ENCODE data around the gene JPT1. TPM values are rescaled to one million over a fixed set of nuclear protein-coding genes. Genes with fewer than 3 reads are reported as not detected.

The JPT1 gene
- total and polyA plus RNA-seq, 4 donors, result 35.1 to 140 (median 97.1) TPM

GRCh38 chr17:75125984-75126383 lies 28.3 kb downstream of the JPT1 start:
- no peak overlapping the region for H3K4me3 ChIP-seq
- H3K27me3 ChIP-seq (ENCODE audit: control insufficient read depth in 3 of 3, insufficient read depth in 3 of 3, low read length in 2 of 3), result no peaks in the 10 kb centered on the region
- no peak for TF ChIP-seq CTCF (IDR thresholded peaks at IDR 0.05; ENCODE audit: control extremely low read depth, extremely low read depth)
- WGBS, 2 donors, result 33 to 46% methylated on average over 3 of the region's 3 CpGs
- no peak overlapping the region for H3K9ac ChIP-seq (ENCODE audit: insufficient read depth in 1 of 2, low read length in 2 of 2)
- H3K4me1 ChIP-seq (ENCODE audit: control insufficient read depth in 5 of 5, insufficient read depth in 5 of 5, low read length in 5 of 5), result peaks cover 0 to 22% (median 2%) of the 10 kb centered on the region in 5 donors
- H3K36me3 ChIP-seq (ENCODE audit: control insufficient read depth in 4 of 4, insufficient read depth in 4 of 4, low read length in 4 of 4), result peaks cover 0 to 15% (median 9%) of the 10 kb centered on the region in 4 donors
- ATAC-seq (ENCODE audit: insufficient read depth, low FRiP score) (no peak), DNase-seq (no peak)
- peak overlapping the region in 1 of 2 donors; percentile 34 for H3K27ac ChIP-seq (ENCODE audit: low read depth in 1 of 2, low read length in 1 of 2)
- H3K9me3 ChIP-seq (ENCODE audit: control insufficient read depth in 4 of 4, insufficient read depth in 3 of 4, low read length in 3 of 4), result no peaks in the 10 kb centered on the region

GRCh38 chr17:75124819-75125162 lies 29.5 kb downstream of the JPT1 start:
- WGBS, 2 donors, result 75 to 85% methylated on average over 4 of the region's 4 CpGs
- Histone ChIP-seq H3K9me3 (ENCODE audit: control insufficient read depth in 4 of 4, insufficient read depth in 3 of 4, low read length in 3 of 4) (no peaks in the 10 kb centered on the region), H3K4me1 (ENCODE audit: control insufficient read depth in 5 of 5, insufficient read depth in 5 of 5, low read length in 5 of 5) (peaks cover 0 to 19% (median 0%) of the 10 kb centered on the region in 5 donors), H3K36me3 (ENCODE audit: control insufficient read depth in 4 of 4, insufficient read depth in 4 of 4, low read length in 4 of 4) (peaks cover 0 to 12% (median 9%) of the 10 kb centered on the region in 4 donors), H3K27ac (ENCODE audit: low read depth in 1 of 2, low read length in 1 of 2) (peak overlapping the region in 1 of 2 donors; percentile 84), H3K27me3 (ENCODE audit: control insufficient read depth in 3 of 3, insufficient read depth in 3 of 3, low read length in 2 of 3) (no peaks in the 10 kb centered on the region), H3K4me3 (no peak overlapping the region), H3K9ac (ENCODE audit: insufficient read depth in 1 of 2, low read length in 2 of 2) (no peak overlapping the region)
- DNase-seq (no peak), ATAC-seq (ENCODE audit: insufficient read depth, low FRiP score) (no peak)
- TF ChIP-seq CTCF (IDR thresholded peaks at IDR 0.05; ENCODE audit: control extremely low read depth, extremely low read depth), result no peak

- H3K36me3 ChIP-seq (ENCODE audit: control insufficient read depth in 4 of 4, insufficient read depth in 4 of 4, low read length in 4 of 4), result peaks cover 0 to 12% (median 5%) of the 10 kb centered on the region in 4 donors
- no peak overlapping the region for H3K9ac ChIP-seq (ENCODE audit: insufficient read depth in 1 of 2, low read length in 2 of 2)
- peak overlapping the region in 1 of 2 donors; percentile 84 for H3K27ac ChIP-seq (ENCODE audit: low read depth in 1 of 2, low read length in 1 of 2)
- DNase-seq, result peak in 2 of 3 donors; percentile 23 to 32
- no peaks in the 10 kb centered on the region for H3K27me3 ChIP-seq (ENCODE audit: control insufficient read depth in 3 of 3, insufficient read depth in 3 of 3, low read length in 2 of 3)
- WGBS, 2 donors, result 29 to 47% methylated on average over 18 to 19 of the region's 19 CpGs
- no peak for TF ChIP-seq CTCF (IDR thresholded peaks at IDR 0.05; ENCODE audit: control extremely low read depth, extremely low read depth)
- H3K4me3 ChIP-seq, result no peak overlapping the region
- peaks cover 0 to 19% (median 0%) of the 10 kb centered on the region in 5 donors for H3K4me1 ChIP-seq (ENCODE audit: control insufficient read depth in 5 of 5, insufficient read depth in 5 of 5, low read length in 5 of 5)
- ATAC-seq (ENCODE audit: insufficient read depth, low FRiP score), result peak; percentile 79
- H3K9me3 ChIP-seq (ENCODE audit: control insufficient read depth in 4 of 4, insufficient read depth in 3 of 4, low read length in 3 of 4), result no peaks in the 10 kb centered on the region
Measured at GRCh38 chr17:75124041-75124818, 30.1 kb downstream of the JPT1 start.

All from lung (tissue), 12 donors.